KMS-11 (cell line): ENCODE measurements around the gene ATPAF1.

Experiments used
- H2AFZ ChIP-seq: fragments of 200-600 bp; sonication (generic); 2 replicates; pipeline ENCODE4 v1.6.1; 2016; ENCODE audit warnings: antibody characterized with exemption, mixed run types, low read depth
- H3K27ac ChIP-seq: fragments of 200-600 bp; sonication (generic); 2 replicates; pipeline ENCODE4 v1.6.1; 2016; ENCODE audit warnings: mild to moderate bottlenecking, mixed run types
- H3K27me3 ChIP-seq: fragments of 200-600 bp; sonication (generic); 2 replicates; pipeline ENCODE4 v1.6.1; 2017; ENCODE audit warnings: mild to moderate bottlenecking, low read depth, mixed run types, moderate library complexity; ENCODE audit not compliant: insufficient read depth
- H3K36me3 ChIP-seq: fragments of 200-600 bp; sonication (generic); 2 replicates; pipeline ENCODE4 v1.6.1; 2017; ENCODE audit warnings: mild to moderate bottlenecking, mixed run types; ENCODE audit not compliant: insufficient read depth
- H3K4me1 ChIP-seq: fragments of 200-600 bp; sonication (generic); 2 replicates; pipeline ENCODE4 v1.6.1; 2016; ENCODE audit warnings: mild to moderate bottlenecking, low read depth, mixed run types; ENCODE audit not compliant: poor library complexity, severe bottlenecking
- H3K4me2 ChIP-seq: fragments of 200-600 bp; sonication (generic); 2 replicates; pipeline ENCODE4 v1.7.0; 2016; ENCODE audit warnings: mild to moderate bottlenecking, mixed run types
- H3K4me3 ChIP-seq: fragments of 200-600 bp; sonication (generic); IDR thresholded peaks from 2 replicates; pipeline ENCODE4 v1.6.1; 2017; ENCODE audit warnings: low read depth, low read length, mixed read lengths; ENCODE audit not compliant: insufficient read depth
- H3K79me2 ChIP-seq: fragments of 200-600 bp; sonication (generic); 2 replicates; pipeline ENCODE4 v1.6.1; 2016; ENCODE audit warnings: low read depth, mixed run types; ENCODE audit not compliant: insufficient read depth
- H3K9ac ChIP-seq: fragments of 200-600 bp; sonication (generic); 2 replicates; pipeline ENCODE4 v1.6.1; 2016; ENCODE audit warnings: mild to moderate bottlenecking, mixed run types
- H4K20me1 ChIP-seq: fragments of 200-600 bp; sonication (generic); 2 replicates; pipeline ENCODE4 v1.6.1; 2016; ENCODE audit warnings: mild to moderate bottlenecking, mixed run types; ENCODE audit not compliant: insufficient read depth
- TF ChIP-seq, protein P1 (sequence below): fragments of 200-600 bp; sonication (generic); conservative IDR thresholded peaks from 2 replicates; pipeline ENCODE4 v1.6.1; 2017; ENCODE audit warnings: low read depth, mild to moderate bottlenecking, antibody characterized with exemption, low read length, moderate library complexity, mixed read lengths

The ATPAF1 gene

GRCh38 chr1:46592823-46593222 lies 75.3 kb downstream of the ATPAF1 start:
- no peak overlapping the region for H2AFZ ChIP-seq
- no peaks in the 10 kb centered on the region for H3K36me3 ChIP-seq
- H4K20me1 ChIP-seq: no peaks in the 10 kb centered on the region
- no peaks in the 10 kb centered on the region for H3K27me3 ChIP-seq
- peaks cover 27% of the 10 kb centered on the region for H3K4me1 ChIP-seq
- H3K9ac ChIP-seq: no peak overlapping the region
- TF ChIP-seq, protein P1, sequence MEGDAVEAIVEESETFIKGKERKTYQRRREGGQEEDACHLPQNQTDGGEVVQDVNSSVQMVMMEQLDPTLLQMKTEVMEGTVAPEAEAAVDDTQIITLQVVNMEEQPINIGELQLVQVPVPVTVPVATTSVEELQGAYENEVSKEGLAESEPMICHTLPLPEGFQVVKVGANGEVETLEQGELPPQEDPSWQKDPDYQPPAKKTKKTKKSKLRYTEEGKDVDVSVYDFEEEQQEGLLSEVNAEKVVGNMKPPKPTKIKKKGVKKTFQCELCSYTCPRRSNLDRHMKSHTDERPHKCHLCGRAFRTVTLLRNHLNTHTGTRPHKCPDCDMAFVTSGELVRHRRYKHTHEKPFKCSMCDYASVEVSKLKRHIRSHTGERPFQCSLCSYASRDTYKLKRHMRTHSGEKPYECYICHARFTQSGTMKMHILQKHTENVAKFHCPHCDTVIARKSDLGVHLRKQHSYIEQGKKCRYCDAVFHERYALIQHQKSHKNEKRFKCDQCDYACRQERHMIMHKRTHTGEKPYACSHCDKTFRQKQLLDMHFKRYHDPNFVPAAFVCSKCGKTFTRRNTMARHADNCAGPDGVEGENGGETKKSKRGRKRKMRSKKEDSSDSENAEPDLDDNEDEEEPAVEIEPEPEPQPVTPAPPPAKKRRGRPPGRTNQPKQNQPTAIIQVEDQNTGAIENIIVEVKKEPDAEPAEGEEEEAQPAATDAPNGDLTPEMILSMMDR: no peak
- no peak overlapping the region for H3K27ac ChIP-seq
- no peak overlapping the region for H3K4me2 ChIP-seq
- no peak overlapping the region for H3K4me3 ChIP-seq
- H3K79me2 ChIP-seq: no peaks in the 10 kb centered on the region

- H3K27ac ChIP-seq: no peak overlapping the region
- no peak overlapping the region for H3K9ac ChIP-seq
- no peaks in the 10 kb centered on the region for H4K20me1 ChIP-seq
- H3K27me3 ChIP-seq: no peaks in the 10 kb centered on the region
- H3K36me3 ChIP-seq: no peaks in the 10 kb centered on the region
- H2AFZ ChIP-seq: no peak overlapping the region
- H3K79me2 ChIP-seq: no peaks in the 10 kb centered on the region
- H3K4me3 ChIP-seq: no peak overlapping the region
- H3K4me2 ChIP-seq: no peak overlapping the region
- TF ChIP-seq, protein P1: no peak
- peaks cover 18% of the 10 kb centered on the region for H3K4me1 ChIP-seq
These were observed 78.6 kb downstream of the ATPAF1 start for GRCh38 chr1:46589529-46589928.

DNA sequence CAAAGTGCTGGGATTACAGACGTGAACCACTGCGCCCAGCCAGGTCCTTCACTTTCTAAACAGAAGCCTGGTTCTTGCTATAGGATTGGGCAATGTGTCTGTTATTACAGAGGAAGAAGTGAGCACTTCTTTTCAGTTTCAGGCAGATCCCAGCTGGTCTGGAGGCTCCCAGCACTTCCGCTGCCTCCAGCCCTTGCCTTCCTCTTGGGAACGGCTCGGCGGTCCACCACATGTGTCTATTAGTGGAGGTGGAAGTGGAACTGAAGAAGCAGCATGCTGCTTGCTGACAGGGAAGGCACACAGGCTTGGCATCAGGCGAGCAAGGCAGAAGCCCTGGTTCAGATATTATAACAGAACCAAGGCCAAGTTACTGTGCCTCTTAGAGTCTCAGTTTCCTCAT lies 81.1 kb downstream of the ATPAF1 start:
- Histone ChIP-seq H4K20me1 (no peaks in the 10 kb centered on the region), H3K27me3 (no peaks in the 10 kb centered on the region), H3K4me3 (no peak overlapping the region), H2AFZ (no peak overlapping the region), H3K36me3 (no peaks in the 10 kb centered on the region), H3K79me2 (no peaks in the 10 kb centered on the region), H3K9ac (no peak overlapping the region), H3K27ac (no peak overlapping the region), H3K4me2 (no peak overlapping the region), H3K4me1 (peaks cover 10% of the 10 kb centered on the region)
- TF ChIP-seq, protein P1: no peak

- no peaks in the 10 kb centered on the region for H3K27me3 ChIP-seq
- H4K20me1 ChIP-seq: no peaks in the 10 kb centered on the region
- H3K27ac ChIP-seq: no peak overlapping the region
- no peak overlapping the region for H3K4me3 ChIP-seq
- H2AFZ ChIP-seq: no peak overlapping the region
- no peak overlapping the region for H3K9ac ChIP-seq
- H3K4me1 ChIP-seq: no peaks in the 10 kb centered on the region
- TF ChIP-seq, protein P1: no peak
- H3K4me2 ChIP-seq: no peak overlapping the region
- H3K79me2 ChIP-seq: no peaks in the 10 kb centered on the region
- H3K36me3 ChIP-seq: no peaks in the 10 kb centered on the region
These were observed 82.7 kb downstream of the ATPAF1 start for GRCh38 chr1:46585312-46585938.
